ENCODE data around the gene KRTAP19-1.
"Not testable (repeated sequence)": the region's sequence is repeated elsewhere in the genome, so short reads cannot be mapped to it uniquely, and the experiment has no call there.

Gene KRTAP19-1

GRCh38 chr21:30480145-30480544 is at the start of gene KRTAP19-1:
Gene KRTAP19-1, minus strand, starts transcription at chr21:30480367. Its CDS starts 50 bp downstream, at chr21:30480317.
- DNase-seq: no peak

- DNase-seq: no peak
Observed at GRCh38 chr21:30518876-30519275, 38.7 kb upstream of the KRTAP19-1 start.

- DNase-seq: no peak
Observed at GRCh38 chr21:30515681-30516080, 35.5 kb upstream of the KRTAP19-1 start.

GRCh38 chr21:30505621-30506205 is 25.5 kb upstream of the KRTAP19-1 start:
- not testable (repeated sequence) for DNase-seq

GRCh38 chr21:30502041-30502440 is 21.9 kb upstream of the KRTAP19-1 start, which contains the start of gene KRTAP19-5:
Gene KRTAP19-5, minus strand, starts transcription at chr21:30502141. Its CDS starts 51 bp downstream, at chr21:30502090.
- no peak for DNase-seq

- DNase-seq: no peak
Observed at GRCh38 chr21:30497065-30497464, 16.9 kb upstream of the KRTAP19-1 start, which contains the start of gene KRTAP19-4. Gene KRTAP19-4, minus strand, starts transcription at chr21:30497165. Its CDS starts 55 bp downstream, at chr21:30497110.

- DNase-seq: no peak
Observed at GRCh38 chr21:30491963-30492428, 11.8 kb upstream of the KRTAP19-1 start, which contains the start of gene KRTAP19-3. Gene KRTAP19-3, minus strand, starts transcription at chr21:30492013. Its CDS starts 56 bp downstream, at chr21:30491957.

- DNase-seq: no peak
Observed at GRCh38 chr21:30487336-30487735, 7.2 kb upstream of the KRTAP19-1 start, which contains the start of gene KRTAP19-2. Gene KRTAP19-2, minus strand, starts transcription at chr21:30487436. Its CDS starts 88 bp downstream, at chr21:30487348.

GRCh38 chr21:30486180-30486579 is 6.0 kb upstream of the KRTAP19-1 start:
- no peak for DNase-seq

- DNase-seq: no peak
Observed at GRCh38 chr21:30482130-30482529, 2.0 kb upstream of the KRTAP19-1 start.

GRCh38 chr21:30479259-30479658 is 908 bp downstream of the KRTAP19-1 start:
- DNase-seq: no peak

GRCh38 chr21:30478004-30478403 is 2.2 kb downstream of the KRTAP19-1 start:
- DNase-seq: no peak

GRCh38 chr21:30468900-30469714 is 11.1 kb downstream of the KRTAP19-1 start:
- no peak for DNase-seq

GRCh38 chr21:30463713-30464112 is 16.5 kb downstream of the KRTAP19-1 start:
- no peak for DNase-seq

GRCh38 chr21:30448514-30448913 is 31.7 kb downstream of the KRTAP19-1 start:
- DNase-seq: no peak

GRCh38 chr21:30447056-30447455 is 33.1 kb downstream of the KRTAP19-1 start:
- no peak for DNase-seq

GRCh38 chr21:30444204-30444603 is 36.0 kb downstream of the KRTAP19-1 start:
- no peak for DNase-seq

GRCh38 chr21:30443226-30443625 is 36.9 kb downstream of the KRTAP19-1 start:
- no peak for DNase-seq

- DNase-seq: no peak
Observed at GRCh38 chr21:30439975-30440374, 40.2 kb downstream of the KRTAP19-1 start, which contains the start of gene KRTAP15-1. Gene KRTAP15-1, plus strand, starts transcription at chr21:30440275. Its CDS starts 53 bp downstream, at chr21:30440328.

GRCh38 chr21:30437010-30437565 is 43.1 kb downstream of the KRTAP19-1 start:
- DNase-seq: no peak

- no peak for DNase-seq
Observed at GRCh38 chr21:30434033-30434631, 46.0 kb downstream of the KRTAP19-1 start.

GRCh38 chr21:30430170-30430655 is 50.0 kb downstream of the KRTAP19-1 start, which contains the start of gene KRTAP13-4:
Gene KRTAP13-4, plus strand, starts transcription at chr21:30430220. Its CDS starts 56 bp downstream, at chr21:30430276.
- DNase-seq: no peak

Data from stimulated activated naive CD4-positive, alpha-beta T cell treated with Interleukin-2 at 50 U/mL for 16 hours (primary cell).